ENCODE measurements around the gene ATAD1.
"Not testable (repeated sequence)": the region's sequence is repeated elsewhere in the genome, so short reads cannot be mapped to it uniquely, and the experiment has no call there.

- TF ChIP-seq, protein P1, sequence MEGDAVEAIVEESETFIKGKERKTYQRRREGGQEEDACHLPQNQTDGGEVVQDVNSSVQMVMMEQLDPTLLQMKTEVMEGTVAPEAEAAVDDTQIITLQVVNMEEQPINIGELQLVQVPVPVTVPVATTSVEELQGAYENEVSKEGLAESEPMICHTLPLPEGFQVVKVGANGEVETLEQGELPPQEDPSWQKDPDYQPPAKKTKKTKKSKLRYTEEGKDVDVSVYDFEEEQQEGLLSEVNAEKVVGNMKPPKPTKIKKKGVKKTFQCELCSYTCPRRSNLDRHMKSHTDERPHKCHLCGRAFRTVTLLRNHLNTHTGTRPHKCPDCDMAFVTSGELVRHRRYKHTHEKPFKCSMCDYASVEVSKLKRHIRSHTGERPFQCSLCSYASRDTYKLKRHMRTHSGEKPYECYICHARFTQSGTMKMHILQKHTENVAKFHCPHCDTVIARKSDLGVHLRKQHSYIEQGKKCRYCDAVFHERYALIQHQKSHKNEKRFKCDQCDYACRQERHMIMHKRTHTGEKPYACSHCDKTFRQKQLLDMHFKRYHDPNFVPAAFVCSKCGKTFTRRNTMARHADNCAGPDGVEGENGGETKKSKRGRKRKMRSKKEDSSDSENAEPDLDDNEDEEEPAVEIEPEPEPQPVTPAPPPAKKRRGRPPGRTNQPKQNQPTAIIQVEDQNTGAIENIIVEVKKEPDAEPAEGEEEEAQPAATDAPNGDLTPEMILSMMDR (IDR thresholded peaks at IDR 0.05) = not testable (repeated sequence)
- not testable (repeated sequence) for TF ChIP-seq POLR2A (IDR thresholded peaks at IDR 0.05)
Measured at GRCh38 chr10:87801813-87802435, 16.1 kb downstream of the ATAD1 start.
